Measurements from ENCODE around the gene RBM8A. TPM values are rescaled to one million over a fixed set of nuclear protein-coding genes. Genes with fewer than 3 reads are reported as not detected.
A peak's percentile ranks its signal among the peaks of the same experiment; 100 is the strongest.

Gene RBM8A
- total and polyA plus RNA-seq, 9 of the 15 experiments (the other 6 are each of a cell fraction or from before 2014, with no cell fraction given) = 215 to 1,035 (median 291) TPM

DNA sequence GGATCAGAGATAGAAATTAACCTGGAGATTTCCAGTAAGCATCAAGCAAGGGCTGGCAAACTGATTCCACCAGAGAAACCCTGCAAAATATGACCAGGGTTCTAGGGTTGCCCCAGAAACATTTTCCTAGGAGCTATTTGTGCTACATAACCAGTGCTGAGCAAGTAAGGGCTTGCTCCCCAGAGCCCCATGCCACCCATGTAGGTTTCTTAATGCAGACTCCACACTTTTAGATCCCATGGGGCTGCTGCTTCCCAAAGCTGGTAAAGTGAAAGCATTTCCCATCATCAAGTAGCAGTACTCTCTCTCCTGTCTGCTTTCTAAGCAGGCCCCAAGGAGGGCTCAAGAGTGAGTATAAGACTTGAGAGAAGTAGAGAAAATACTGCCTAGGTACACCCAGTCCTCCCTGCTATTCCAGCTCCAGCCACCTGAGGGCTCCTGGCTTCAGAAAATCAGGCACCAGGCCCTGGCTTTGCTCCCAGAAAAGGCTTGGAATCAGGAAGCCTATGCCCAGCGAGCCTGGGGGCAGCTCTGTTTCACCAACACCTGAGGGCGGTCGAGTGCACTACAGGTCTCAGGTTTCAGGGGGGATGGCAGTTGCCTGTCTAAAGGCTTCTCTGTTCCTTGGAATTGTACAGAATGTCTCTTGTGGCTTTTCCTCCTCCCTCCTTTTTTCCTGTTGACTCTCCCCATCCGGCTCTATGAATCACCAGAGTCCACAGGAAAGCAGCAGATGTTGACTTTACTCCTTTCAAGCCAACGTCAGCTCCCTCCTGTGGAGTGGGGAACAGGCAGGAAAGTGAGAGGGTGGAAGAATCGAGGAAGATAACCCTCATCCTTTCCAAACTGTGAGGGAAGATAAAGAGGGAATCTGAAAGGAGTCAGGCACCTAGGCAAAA lies 35.4 kb downstream of the RBM8A start (continued):
- TF ChIP-seq, protein P1, sequence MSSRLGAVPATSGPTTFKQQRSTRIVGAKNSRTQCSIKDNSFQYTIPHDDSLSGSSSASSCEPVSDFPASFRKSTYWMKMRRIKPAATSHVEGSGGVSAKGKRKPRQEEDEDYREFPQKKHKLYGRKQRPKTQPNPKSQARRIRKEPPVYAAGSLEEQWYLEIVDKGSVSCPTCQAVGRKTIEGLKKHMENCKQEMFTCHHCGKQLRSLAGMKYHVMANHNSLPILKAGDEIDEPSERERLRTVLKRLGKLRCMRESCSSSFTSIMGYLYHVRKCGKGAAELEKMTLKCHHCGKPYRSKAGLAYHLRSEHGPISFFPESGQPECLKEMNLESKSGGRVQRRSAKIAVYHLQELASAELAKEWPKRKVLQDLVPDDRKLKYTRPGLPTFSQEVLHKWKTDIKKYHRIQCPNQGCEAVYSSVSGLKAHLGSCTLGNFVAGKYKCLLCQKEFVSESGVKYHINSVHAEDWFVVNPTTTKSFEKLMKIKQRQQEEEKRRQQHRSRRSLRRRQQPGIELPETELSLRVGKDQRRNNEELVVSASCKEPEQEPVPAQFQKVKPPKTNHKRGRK (tag; IDR thresholded peaks at IDR 0.05) = peak; percentile 59
- TF ChIP-seq MTA3 (IDR thresholded peaks at IDR 0.05; ENCODE audit: borderline replicate concordance) = 0 out of 2 replicates have a peak, but pooled peaks have one; percentile 63
- peak; percentile 38; the same call in 1 of the 2 replicates for TF ChIP-seq ZBTB2 (IDR thresholded peaks at IDR 0.05)
- peak; percentile 20 for TF ChIP-seq NEUROD1 (IDR thresholded peaks at IDR 0.05; ENCODE audit: borderline replicate concordance, low read depth, low read length, partially characterized antibody)
- TF ChIP-seq KDM1A (IDR thresholded peaks at IDR 0.05) = peak in 1 of 2 experiments; percentile 6; a peak in 1 of 4 replicates
- TF ChIP-seq ATF7 (IDR thresholded peaks at IDR 0.05) = peak; percentile 38; the same call in 1 of the 2 replicates
- TF ChIP-seq LEF1 (IDR thresholded peaks at IDR 0.05) = peak; percentile 56
- no peak for TF ChIP-seq TAL1 (IDR thresholded peaks at IDR 0.05)
- peak; percentile 18 to 54; a peak in 1 of 4 replicates for TF ChIP-seq FOXK2 (conservative IDR thresholded peaks at IDR 0.05 in 1 of 2, IDR thresholded peaks at IDR 0.05 in 1 of 2; ENCODE audit: low read depth in 2 of 2)
- no peak for TF ChIP-seq SAFB2 (IDR thresholded peaks at IDR 0.05; ENCODE audit: borderline replicate concordance, low read depth, low read length, severe bottlenecking)
- peak; percentile 35 for TF ChIP-seq RBBP5 (IDR thresholded peaks at IDR 0.05; ENCODE audit: borderline replicate concordance, insufficient read depth, low read length, poor library complexity, severe bottlenecking)
- peak; percentile 63; the same call in 1 of the 2 replicates for TF ChIP-seq KLF16 (IDR thresholded peaks at IDR 0.05)
- no peak for TF ChIP-seq ZNF77 (CRISPR knock-in tag; IDR thresholded peaks at IDR 0.05)
- peak; percentile 90 to 93 for TF ChIP-seq RAD21 (CRISPR knock-in tag; conservative IDR thresholded peaks at IDR 0.05 in 1 of 2, IDR thresholded peaks at IDR 0.05 in 1 of 2)
- TF ChIP-seq MTF1 (CRISPR knock-in tag; IDR thresholded peaks at IDR 0.05; ENCODE audit: borderline replicate concordance) = 0 out of 2 replicates have a peak, but pooled peaks have one; percentile 13
- TF ChIP-seq ZNF592 (IDR thresholded peaks at IDR 0.05) = peak; percentile 33; the same call in 1 of the 2 replicates
- TF ChIP-seq RB1 (IDR thresholded peaks at IDR 0.05; ENCODE audit: low read depth) = 0 out of 2 replicates have a peak, but pooled peaks have one; percentile 44

Measured in K562 (cell line).